K562 (cell line): ENCODE data around the gene ARL5C. TPM values are rescaled to one million over a fixed set of nuclear protein-coding genes. Genes with fewer than 3 reads are reported as not detected.

Source experiments
- ARID3A ChIP-seq: IDR thresholded peaks from 2 replicates; pipeline ENCODE4 v1.6.1; 2012; ENCODE audit warnings: low read depth, low read length, improper control_type of control experiment, borderline replicate concordance
- NFIC ChIP-seq: fragments of 450-650 bp; IDR thresholded peaks from 2 replicates; pipeline ENCODE4 v1.6.1; 2017; ENCODE audit warnings: mild to moderate bottlenecking, inconsistent platforms
- VEZF1 ChIP-seq: fragments of 200-800 bp; sonication (Bioruptor generic); IDR thresholded peaks from 2 replicates; pipeline ENCODE4 v1.6.1; 2017; ENCODE audit warnings: missing genetic modification characterization, missing compliant biosample characterization
- ZNF398 ChIP-seq: fragments of 250-450 bp; sonication (Bioruptor Pico); IDR thresholded peaks from 2 replicates; pipeline ENCODE4 v1.8.0; 2021; ENCODE audit warnings: moderate library complexity, mild to moderate bottlenecking, inconsistent platforms
- ZNF584 ChIP-seq: fragments of 200-800 bp; sonication (Bioruptor generic); IDR thresholded peaks from 2 replicates; pipeline ENCODE4 v1.6.1; 2016; ENCODE audit warnings: low read depth, mild to moderate bottlenecking, missing genetic modification characterization, missing compliant biosample characterization
- polyA plus RNA-seq, 8 experiments: library from polyadenylated mRNA; depleted of rRNA in 4 of 8; stranded (reverse) in 5 of 8; unstranded in 3 of 8; fragments of >200 nt; fragmentation: Nextera tagmentation in 2 of 8; fragmentation: Illumina TruSeq in 1 of 8; extraction: Ambion mirVana in 2 of 8; extraction: Trizol in 1 of 8; gene quantifications; 2 replicates each; pipeline versions ENCODE4 v1.2.1 to v1.2.3, GENCODE V29; 2011 to 2014; ENCODE audit warnings: inconsistent platforms in 1 of 8, missing spikeins in 1 of 8
- total RNA-seq, 7 experiments: library from RNA; depleted of rRNA in 6 of 7; stranded (reverse); fragments of >200 nt in 6 of 7; fragmentation: Illumina TruSeq in 2 of 7; extraction: Trizol in 2 of 7; gene quantifications; 2 replicates each; pipeline versions ENCODE4 v1.2.1 to v1.2.3, GENCODE V29; 2011 to 2021; ENCODE audit warnings: low replicate concordance in 1 of 7
- TF ChIP-seq, protein P1 (sequence below), 2 experiments: fragments of 450-650 bp in 1 of 2; sonication (generic) in 1 of 2; formaldehyde crosslinking in 1 of 2; IDR thresholded peaks; 2 replicates each; pipeline versions ENCODE4 v1.7.1 to v1.9.0; 2016 to 2022; ENCODE audit warnings: inconsistent platforms in 1 of 2, mild to moderate bottlenecking in 1 of 2, missing genetic modification reagents in 1 of 2

Gene ARL5C
- total and polyA plus RNA-seq, 9 of the 15 experiments (the other 6 are each of a cell fraction or from before 2014, with no cell fraction given), result not detected

DNA sequence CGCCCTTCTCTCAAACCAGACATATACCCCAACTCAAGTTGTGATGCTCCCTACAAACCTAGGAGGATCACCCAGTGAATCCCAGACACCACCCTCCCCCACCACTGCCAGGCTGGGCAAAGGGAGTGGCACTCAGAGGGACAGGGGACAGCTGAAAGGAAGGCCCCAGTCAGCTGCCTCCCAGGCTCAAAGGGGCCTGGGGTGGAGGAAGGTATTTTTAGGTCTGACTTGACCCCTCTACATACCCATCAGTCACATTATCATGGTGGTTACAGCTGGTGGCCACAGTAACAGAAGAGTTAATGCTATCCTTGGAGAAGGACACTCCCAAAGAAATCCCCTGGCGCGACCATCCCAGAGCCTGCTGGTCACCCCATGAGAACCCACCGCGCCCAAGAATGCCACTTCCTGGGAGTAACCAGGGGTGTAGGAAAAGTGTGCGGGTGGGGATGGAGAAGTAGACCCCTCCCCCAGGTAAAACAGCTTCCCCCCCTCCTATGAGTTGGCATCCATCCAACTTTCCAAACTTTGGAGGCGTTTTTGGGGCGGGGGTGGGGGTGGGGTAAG, 30.4 kb upstream of the ARL5C start (continued):
- TF ChIP-seq, protein P1, sequence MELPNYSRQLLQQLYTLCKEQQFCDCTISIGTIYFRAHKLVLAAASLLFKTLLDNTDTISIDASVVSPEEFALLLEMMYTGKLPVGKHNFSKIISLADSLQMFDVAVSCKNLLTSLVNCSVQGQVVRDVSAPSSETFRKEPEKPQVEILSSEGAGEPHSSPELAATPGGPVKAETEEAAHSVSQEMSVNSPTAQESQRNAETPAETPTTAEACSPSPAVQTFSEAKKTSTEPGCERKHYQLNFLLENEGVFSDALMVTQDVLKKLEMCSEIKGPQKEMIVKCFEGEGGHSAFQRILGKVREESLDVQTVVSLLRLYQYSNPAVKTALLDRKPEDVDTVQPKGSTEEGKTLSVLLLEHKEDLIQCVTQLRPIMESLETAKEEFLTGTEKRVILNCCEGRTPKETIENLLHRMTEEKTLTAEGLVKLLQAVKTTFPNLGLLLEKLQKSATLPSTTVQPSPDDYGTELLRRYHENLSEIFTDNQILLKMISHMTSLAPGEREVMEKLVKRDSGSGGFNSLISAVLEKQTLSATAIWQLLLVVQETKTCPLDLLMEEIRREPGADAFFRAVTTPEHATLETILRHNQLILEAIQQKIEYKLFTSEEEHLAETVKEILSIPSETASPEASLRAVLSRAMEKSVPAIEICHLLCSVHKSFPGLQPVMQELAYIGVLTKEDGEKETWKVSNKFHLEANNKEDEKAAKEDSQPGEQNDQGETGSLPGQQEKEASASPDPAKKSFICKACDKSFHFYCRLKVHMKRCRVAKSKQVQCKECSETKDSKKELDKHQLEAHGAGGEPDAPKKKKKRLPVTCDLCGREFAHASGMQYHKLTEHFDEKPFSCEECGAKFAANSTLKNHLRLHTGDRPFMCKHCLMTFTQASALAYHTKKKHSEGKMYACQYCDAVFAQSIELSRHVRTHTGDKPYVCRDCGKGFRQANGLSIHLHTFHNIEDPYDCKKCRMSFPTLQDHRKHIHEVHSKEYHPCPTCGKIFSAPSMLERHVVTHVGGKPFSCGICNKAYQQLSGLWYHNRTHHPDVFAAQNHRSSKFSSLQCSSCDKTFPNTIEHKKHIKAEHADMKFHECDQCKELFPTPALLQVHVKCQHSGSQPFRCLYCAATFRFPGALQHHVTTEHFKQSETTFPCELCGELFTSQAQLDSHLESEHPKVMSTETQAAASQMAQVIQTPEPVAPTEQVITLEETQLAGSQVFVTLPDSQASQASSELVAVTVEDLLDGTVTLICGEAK (IDR thresholded peaks at IDR 0.05), result no peak
- TF ChIP-seq, protein P1 (CRISPR knock-in tag; IDR thresholded peaks at IDR 0.05), result no peak
- TF ChIP-seq ARID3A (no peak), NFIC (peak; percentile 92), VEZF1 (CRISPR knock-in tag) (0 out of 2 replicates have a peak, but pooled peaks have one; percentile 10), ZNF584 (CRISPR knock-in tag) (no peak), ZNF398 (CRISPR knock-in tag) (no peak)
